GM18870 (cell line): ENCODE data around the gene PGK1.
"Not testable (repeated sequence)": the region's sequence is repeated elsewhere in the genome, so short reads cannot be mapped to it uniquely, and the experiment has no call there.

ENCODE experiments used
- ATAC-seq: cut with Tn5 transposase; IDR thresholded peaks from one replicate; pipeline ENCODE4 v1.9.1; 2021; ENCODE audit warnings: moderate library complexity; ENCODE audit not compliant: unreplicated experiment

PGK1 gene

DNA sequence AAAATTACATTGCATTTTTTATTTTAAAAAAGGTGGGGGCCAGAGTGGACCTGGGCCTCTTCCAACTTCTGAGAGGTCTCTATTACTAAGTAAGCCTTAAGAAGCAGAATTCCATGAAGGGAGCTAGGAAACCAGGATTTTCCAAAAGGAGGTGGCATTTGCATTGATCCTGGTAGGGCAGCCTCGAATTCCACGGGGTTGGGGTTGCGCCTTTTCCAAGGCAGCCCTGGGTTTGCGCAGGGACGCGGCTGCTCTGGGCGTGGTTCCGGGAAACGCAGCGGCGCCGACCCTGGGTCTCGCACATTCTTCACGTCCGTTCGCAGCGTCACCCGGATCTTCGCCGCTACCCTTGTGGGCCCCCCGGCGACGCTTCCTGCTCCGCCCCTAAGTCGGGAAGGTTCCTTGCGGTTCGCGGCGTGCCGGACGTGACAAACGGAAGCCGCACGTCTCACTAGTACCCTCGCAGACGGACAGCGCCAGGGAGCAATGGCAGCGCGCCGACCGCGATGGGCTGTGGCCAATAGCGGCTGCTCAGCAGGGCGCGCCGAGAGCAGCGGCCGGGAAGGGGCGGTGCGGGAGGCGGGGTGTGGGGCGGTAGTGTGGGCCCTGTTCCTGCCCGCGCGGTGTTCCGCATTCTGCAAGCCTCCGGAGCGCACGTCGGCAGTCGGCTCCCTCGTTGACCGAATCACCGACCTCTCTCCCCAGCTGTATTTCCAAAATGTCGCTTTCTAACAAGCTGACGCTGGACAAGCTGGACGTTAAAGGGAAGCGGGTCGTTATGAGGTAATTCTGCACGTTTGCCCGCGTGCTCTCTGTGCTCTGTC lies at the start of gene PGK1:
TSS of gene PGK1 (plus strand) at position 626 of the 824 bp plus-strand sequence. CDS start at position 719, 93 bp downstream.
- ATAC-seq, result peak; percentile 89

GRCh38 chrX:78063687-78064086 lies 40.4 kb upstream of the PGK1 start:
- no peak for ATAC-seq

GRCh38 chrX:78064152-78064551 lies 39.9 kb upstream of the PGK1 start:
- no peak for ATAC-seq

GRCh38 chrX:78064698-78065601 lies 39.1 kb upstream of the PGK1 start:
- ATAC-seq, result peak; percentile 92

- ATAC-seq, result no peak
Measured at GRCh38 chrX:78066110-78066509, 37.9 kb upstream of the PGK1 start.

GRCh38 chrX:78071331-78071730 lies 32.7 kb upstream of the PGK1 start:
- ATAC-seq, result no peak

DNA sequence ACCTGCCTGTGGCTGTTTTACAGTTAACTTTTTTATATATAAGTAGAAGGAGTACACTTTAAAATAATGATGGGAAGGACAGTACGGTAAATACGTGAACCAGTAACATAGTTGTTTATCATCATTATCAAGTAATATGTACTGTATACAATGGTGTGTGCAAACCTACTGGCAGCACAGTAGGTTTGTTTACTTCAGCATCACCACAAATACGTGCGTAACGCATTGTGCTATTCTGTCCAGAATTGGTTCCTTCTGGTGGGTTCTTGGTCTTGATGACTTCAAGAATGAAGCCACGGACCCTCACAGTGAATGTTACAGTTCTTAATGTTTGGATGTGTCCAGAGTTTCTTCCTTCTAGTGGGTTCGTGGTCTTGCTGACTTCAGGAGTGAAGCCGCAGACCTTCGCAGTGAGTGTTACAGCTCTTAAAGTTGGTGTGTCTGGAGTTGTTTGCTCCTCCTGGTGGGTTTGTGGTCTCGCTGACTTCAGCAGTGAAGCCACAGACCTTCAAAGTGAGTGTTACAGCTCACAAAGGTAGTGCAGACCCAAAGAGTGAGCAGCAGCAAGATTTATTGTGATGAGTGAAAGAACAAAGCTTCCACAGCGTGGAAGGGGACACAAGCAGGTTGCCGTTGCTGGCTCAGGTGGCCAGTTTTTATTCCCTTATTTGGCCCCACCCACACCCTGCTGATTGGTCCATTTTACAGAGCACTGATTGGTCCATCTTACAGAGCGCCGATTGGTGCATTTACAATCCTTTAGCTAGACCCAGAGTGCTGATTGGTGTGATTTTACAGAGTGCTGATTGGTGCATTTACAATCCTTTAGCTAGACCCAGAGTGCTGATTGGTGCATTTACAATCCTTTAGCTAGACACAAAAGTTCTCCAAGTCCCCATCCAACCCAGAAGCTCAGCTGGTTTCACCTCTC lies 30.6 kb upstream of the PGK1 start:
- not testable (repeated sequence) for ATAC-seq

GRCh38 chrX:78074088-78074487 lies 30.0 kb upstream of the PGK1 start:
- no peak for ATAC-seq

GRCh38 chrX:78075787-78076389 lies 28.2 kb upstream of the PGK1 start:
- ATAC-seq, result no peak

GRCh38 chrX:78081413-78081812 lies 22.6 kb upstream of the PGK1 start:
- not testable (repeated sequence) for ATAC-seq

DNA sequence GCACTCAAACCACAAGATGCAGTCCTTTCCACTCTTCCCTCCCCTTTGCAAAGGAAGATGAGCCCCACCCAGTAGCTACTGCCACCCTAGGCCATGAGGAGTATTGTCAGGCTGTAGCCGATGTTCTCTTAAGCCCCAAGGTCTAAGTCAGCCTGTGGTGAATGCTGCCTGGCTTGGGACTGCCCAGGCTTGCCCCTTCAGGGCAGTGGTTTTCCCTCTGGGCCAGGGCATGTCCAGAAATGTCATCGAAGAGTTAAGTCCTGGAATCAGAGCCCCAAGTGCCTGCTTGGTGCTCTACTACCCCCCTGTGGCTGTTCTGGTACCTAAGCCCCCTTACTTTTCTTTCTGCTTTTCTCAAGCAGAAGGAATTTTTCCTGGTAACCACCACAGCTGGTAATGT lies 11.8 kb upstream of the PGK1 start:
- peak; percentile 94 for ATAC-seq

DNA sequence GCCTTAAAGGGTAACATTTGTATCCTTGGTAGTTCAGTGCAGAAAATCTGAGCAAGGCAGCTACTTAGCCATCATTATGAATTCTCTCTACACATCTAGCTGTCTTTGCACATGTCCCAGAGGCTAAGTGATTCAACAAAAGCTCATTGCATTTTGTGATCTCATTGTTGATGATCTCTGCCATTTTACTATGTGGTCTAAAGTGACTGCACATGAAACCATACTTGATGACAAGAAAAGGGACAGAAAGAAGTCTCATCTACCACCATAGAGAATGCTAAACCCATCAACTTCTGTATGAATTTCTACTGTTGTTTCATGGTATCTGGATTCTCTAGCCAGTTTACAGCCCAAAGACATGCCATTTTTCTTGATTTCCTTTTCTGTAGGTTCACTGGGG lies 5.9 kb upstream of the PGK1 start:
- ATAC-seq, result no peak

DNA sequence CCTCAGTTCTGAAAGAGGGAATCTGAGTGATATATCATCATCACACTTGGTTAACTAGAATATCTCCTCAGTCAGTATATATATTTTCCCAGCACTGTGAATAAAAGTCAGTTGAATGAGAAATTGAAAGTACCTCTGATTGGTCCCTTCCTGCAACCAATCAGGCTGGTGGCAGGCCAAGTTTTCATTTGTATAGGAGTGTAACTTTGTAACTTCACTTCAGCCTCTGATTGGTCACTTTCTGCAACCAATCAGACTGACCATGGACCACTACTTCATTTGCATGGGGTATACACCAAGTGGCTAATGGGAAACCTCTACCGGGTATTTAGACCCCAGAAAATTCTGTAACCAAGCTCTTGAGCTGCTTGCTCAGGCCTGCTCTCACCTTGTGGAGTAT lies 2.0 kb upstream of the PGK1 start:
- no peak for ATAC-seq

DNA sequence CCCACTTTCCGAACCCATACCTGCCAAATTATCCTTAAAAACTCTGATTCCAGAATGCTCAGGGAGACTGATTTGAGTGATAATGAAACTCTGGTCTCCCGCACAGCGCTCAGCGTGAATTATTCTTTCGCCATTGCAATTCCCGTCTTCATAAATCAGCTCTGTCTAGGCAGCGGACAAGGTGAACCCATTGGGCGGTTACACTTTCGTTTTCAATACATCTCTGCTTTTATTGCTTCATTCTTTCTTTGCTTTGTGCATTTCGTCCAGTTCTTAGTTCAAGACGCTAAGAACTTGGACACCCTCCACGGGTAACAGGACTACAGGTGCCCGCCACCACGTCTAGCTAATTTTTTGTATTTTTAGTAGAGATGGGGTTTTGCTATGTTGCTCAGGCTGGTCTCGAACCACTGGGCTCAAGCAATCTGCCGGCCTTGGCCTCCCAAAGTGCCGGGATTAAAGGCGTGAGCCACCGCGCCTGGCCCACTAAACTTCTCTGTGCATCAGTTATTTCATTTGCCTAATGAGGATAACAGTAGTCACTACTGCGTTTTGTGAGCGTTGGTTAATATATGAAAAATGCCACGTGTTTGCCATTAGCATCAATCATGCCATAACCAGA lies 936 bp upstream of the PGK1 start:
- ATAC-seq, result no peak

- peak; percentile 29 for ATAC-seq
Measured at GRCh38 chrX:78104447-78105176, 564 bp downstream of the PGK1 start.

DNA sequence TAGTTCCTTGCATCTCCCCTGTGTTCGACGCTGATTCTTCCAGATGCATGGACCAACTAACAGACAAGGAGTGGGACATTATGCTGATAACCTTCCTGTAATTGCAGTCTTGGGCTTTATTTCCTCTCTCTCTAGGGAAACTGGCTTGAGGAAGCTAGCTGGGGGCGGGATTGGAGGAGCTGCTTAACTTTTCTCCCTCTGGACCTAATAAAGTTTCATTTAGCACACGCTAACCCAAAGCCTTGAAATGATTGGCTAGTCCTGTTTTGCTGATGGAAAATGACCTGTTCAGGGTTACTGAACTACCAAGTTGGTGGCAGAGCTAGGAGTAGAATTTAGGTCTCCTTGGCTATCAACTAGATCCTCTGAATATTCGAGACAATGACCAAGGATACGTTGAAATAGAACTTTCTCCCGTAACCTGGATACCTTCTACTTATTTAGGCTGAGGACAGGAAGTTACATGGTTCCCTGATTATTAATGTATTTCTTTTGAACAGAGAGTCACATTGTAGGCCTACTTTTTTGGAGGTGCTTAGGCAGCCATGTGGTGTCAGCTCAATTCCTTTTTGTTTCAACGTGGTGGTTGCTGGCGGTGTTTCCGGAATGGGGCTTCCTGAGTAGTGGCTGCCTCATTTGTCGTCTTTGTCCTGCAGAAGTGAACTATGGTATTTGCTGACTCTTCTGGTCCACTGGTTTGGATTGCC lies 2.0 kb downstream of the PGK1 start:
- no peak for ATAC-seq

DNA sequence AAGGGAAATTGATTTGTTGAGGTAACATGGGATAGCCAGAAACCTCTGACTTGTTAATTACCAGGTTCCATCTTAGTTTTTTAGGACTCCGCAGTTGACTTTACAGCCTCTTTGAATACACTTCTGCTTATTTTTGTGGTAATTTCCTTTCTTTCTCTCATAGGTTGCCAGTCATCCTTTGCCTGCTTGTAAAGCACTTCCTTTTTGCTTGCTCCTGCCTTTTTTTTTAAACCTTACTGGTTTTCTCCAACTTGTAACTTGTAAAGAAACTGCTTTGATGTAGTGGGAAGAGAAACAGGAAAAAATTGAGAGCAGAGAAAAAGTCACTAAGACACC lies 2.6 kb downstream of the PGK1 start:
- no peak for ATAC-seq

- no peak for ATAC-seq
Measured at GRCh38 chrX:78109458-78109857, 5.4 kb downstream of the PGK1 start.
